WTC11 (cell line): ENCODE data around the gene KRTAP10-3. TPM values are rescaled to one million over a fixed set of nuclear protein-coding genes. Genes with fewer than 3 reads are reported as not detected.

Experiments
- ATAC-seq: fragments of 200-7000 bp; cut with Tn5 transposase; 2 replicates; pipeline ENCODE4 v1.10.0; 2021; ENCODE audit warnings: mild to moderate bottlenecking, moderate library complexity
- CTCF ChIA-PET: fragments of 300-600 bp; sonication (Branson Sonifier 250); formaldehyde crosslinking; loops from one replicate; lab custom pipeline; 2021; ENCODE audit warnings: antibody characterized with exemption; lab: Charles Lee
- POLR2A ChIA-PET: fragments of 350-600 bp; sonication (Branson Sonifier 250); formaldehyde crosslinking; loops from one replicate; lab custom pipeline; 2021; ENCODE audit warnings: antibody characterized with exemption; lab: Charles Lee
- DNase-seq: peaks from one replicate; pipeline ENCODE4 v3.0.0; 2021; ENCODE audit warnings: low spot score
- H3K27ac Mint-ChIP-seq: 2 replicates; pipeline ENCODE4 v1.8.0; 2021; ENCODE audit warnings: mixed read lengths
- H3K27me3 Mint-ChIP-seq: 2 replicates; pipeline ENCODE4 v1.8.0; 2021; ENCODE audit warnings: low read depth, mild to moderate bottlenecking, moderate library complexity, mixed read lengths
- H3K36me3 Mint-ChIP-seq: 2 replicates; pipeline ENCODE4 v1.8.0; 2021; ENCODE audit warnings: mixed read lengths
- H3K4me1 Mint-ChIP-seq: 2 replicates; pipeline ENCODE4 v1.8.0; 2022; ENCODE audit warnings: mixed read lengths
- H3K4me3 Mint-ChIP-seq: 2 replicates; pipeline ENCODE4 v1.8.0; 2021; ENCODE audit warnings: mild to moderate bottlenecking, moderate library complexity, mixed read lengths
- H3K9me3 Mint-ChIP-seq: 2 replicates; pipeline ENCODE4 v1.8.0; 2021; ENCODE audit warnings: mixed read lengths
- ATF1 ChIP-seq: sonication (generic); formaldehyde crosslinking; IDR thresholded peaks from 2 replicates; pipeline ENCODE4 v1.8.1; 2023; ENCODE audit warnings: mild to moderate bottlenecking, moderate library complexity, missing genetic modification reagents
- NFYB ChIP-seq: sonication (generic); formaldehyde crosslinking; conservative IDR thresholded peaks from 2 replicates; pipeline ENCODE4 v1.8.0; 2022; ENCODE audit warnings: low read depth, missing genetic modification reagents
- NR2C2 ChIP-seq: sonication (generic); formaldehyde crosslinking; IDR thresholded peaks from 2 replicates; pipeline ENCODE4 v1.8.0; 2022; ENCODE audit warnings: mild to moderate bottlenecking, missing genetic modification reagents
- NR3C1 ChIP-seq: sonication (generic); formaldehyde crosslinking; conservative IDR thresholded peaks from 2 replicates; pipeline ENCODE4 v1.8.1; 2023; ENCODE audit warnings: low read depth, mild to moderate bottlenecking, missing genetic modification reagents
- RELA ChIP-seq: sonication (generic); formaldehyde crosslinking; IDR thresholded peaks from 2 replicates; pipeline ENCODE4 v1.8.1; 2022; ENCODE audit warnings: missing genetic modification reagents, mild to moderate bottlenecking, borderline replicate concordance
- SMAD3 ChIP-seq: sonication (generic); formaldehyde crosslinking; IDR thresholded peaks from 2 replicates; pipeline ENCODE4 v1.8.0; 2022; ENCODE audit warnings: missing genetic modification reagents, mild to moderate bottlenecking, borderline replicate concordance
- TEAD4 ChIP-seq: sonication (generic); formaldehyde crosslinking; IDR thresholded peaks from 2 replicates; pipeline ENCODE4 v1.8.0; 2022; ENCODE audit warnings: mild to moderate bottlenecking, missing genetic modification reagents
- ZBTB21 ChIP-seq: sonication (generic); formaldehyde crosslinking; IDR thresholded peaks from 2 replicates; pipeline ENCODE4 v1.8.1; 2023; ENCODE audit warnings: mild to moderate bottlenecking, missing genetic modification reagents, borderline replicate concordance
- ZNF317 ChIP-seq: sonication (generic); formaldehyde crosslinking; IDR thresholded peaks from 2 replicates; pipeline ENCODE4 v1.8.1; 2023; ENCODE audit warnings: low read depth, mild to moderate bottlenecking, moderate library complexity, missing genetic modification reagents, borderline replicate concordance
- total RNA-seq: library from RNA; stranded (reverse); gene quantifications from 3 replicates; pipeline ENCODE4 v1.2.3, GENCODE V29; 2021
- TF ChIP-seq, protein P1 (sequence below): sonication (generic); formaldehyde crosslinking; IDR thresholded peaks from 2 replicates; pipeline ENCODE4 v1.8.0; 2023; ENCODE audit warnings: mild to moderate bottlenecking, missing genetic modification reagents
- TF ChIP-seq, protein P2 (sequence below): sonication (generic); formaldehyde crosslinking; IDR thresholded peaks from 2 replicates; pipeline ENCODE4 v1.8.0; 2023; ENCODE audit warnings: missing genetic modification reagents, mild to moderate bottlenecking, borderline replicate concordance
- TF ChIP-seq, protein P3 (sequence below): fragments of 250-450 bp; sonication (Bioruptor Pico); conservative IDR thresholded peaks from 2 replicates; pipeline ENCODE4 v1.9.0; 2021; ENCODE audit warnings: mild to moderate bottlenecking
- TF ChIP-seq, protein P4 (sequence below): sonication (generic); formaldehyde crosslinking; IDR thresholded peaks from 2 replicates; pipeline ENCODE4 v1.8.0; 2022; ENCODE audit warnings: mild to moderate bottlenecking, missing genetic modification reagents
- TF ChIP-seq, protein P5 (sequence below): sonication (generic); formaldehyde crosslinking; IDR thresholded peaks from 2 replicates; pipeline ENCODE4 v1.8.0; 2022; ENCODE audit warnings: mild to moderate bottlenecking, missing genetic modification reagents
- TF ChIP-seq, protein P6 (sequence below): sonication (generic); formaldehyde crosslinking; IDR thresholded peaks from 2 replicates; pipeline ENCODE4 v1.8.1; 2023; ENCODE audit warnings: mild to moderate bottlenecking, missing genetic modification reagents

The KRTAP10-3 gene
- total RNA-seq, 1 experiment from 2014 or later = not detected

DNA sequence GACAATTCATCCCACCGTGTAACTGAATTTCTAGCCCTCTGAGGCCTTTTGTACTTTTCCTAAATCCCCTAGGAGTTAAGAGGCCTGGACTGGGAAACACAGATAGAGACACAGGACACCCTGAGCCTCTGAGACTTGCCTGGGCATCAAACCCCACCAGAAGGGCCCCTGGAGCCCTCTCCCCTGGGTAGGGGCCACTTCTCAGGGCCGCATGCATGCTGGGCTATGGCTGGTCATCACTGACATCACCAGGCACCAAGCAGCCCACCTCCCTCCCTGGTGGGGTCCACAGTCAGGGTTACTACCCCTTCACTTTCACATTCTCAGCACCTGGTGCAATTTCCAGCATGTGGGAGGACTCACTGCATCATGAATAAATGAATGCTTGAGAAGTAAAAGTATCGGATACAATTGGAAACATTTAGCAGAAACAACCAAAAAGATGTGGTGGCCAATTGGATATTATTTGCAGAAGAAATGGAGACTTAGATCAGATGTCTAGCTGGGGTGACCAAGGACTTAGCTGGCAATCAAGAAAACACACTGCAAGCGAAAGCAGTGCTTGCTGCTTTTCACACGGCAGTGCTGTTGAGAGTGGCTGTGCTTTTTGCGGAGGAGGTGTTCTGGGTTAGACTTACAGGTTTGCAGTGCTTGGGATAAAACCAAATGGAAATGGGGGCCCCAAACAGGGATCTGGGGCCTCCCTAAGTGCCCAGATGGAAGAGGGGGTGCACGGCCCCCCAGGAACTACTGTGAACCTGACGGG, 40.9 kb upstream of the KRTAP10-3 start:
- CTCF ChIA-PET = no interaction called here
- DNase-seq (no peak), ATAC-seq (no peak)
- POLR2A ChIA-PET = no interaction called here
- Mint-ChIP-seq H3K36me3 (no peaks in the 10 kb centered on the region; the same call in 1 of the 2 replicates), H3K9me3 (peaks cover 8% of the 10 kb centered on the region), H3K4me1 (peaks cover 38% of the 10 kb centered on the region), H3K4me3 (no peak overlapping the region), H3K27ac (no peak overlapping the region; the same call in 1 of the 2 replicates), H3K27me3 (no peaks in the 10 kb centered on the region; the same call in 1 of the 2 replicates)
- TF ChIP-seq ATF1 (CRISPR knock-in tag) (no peak), ZNF317 (CRISPR knock-in tag) (no peak), ZBTB21 (CRISPR knock-in tag) (no peak), NR3C1 (CRISPR knock-in tag) (no peak), RELA (CRISPR knock-in tag) (no peak), NFYB (CRISPR knock-in tag) (no peak), NR2C2 (CRISPR knock-in tag) (no peak), SMAD3 (CRISPR knock-in tag) (no peak), TEAD4 (CRISPR knock-in tag) (no peak)
- TF ChIP-seq, protein P1, sequence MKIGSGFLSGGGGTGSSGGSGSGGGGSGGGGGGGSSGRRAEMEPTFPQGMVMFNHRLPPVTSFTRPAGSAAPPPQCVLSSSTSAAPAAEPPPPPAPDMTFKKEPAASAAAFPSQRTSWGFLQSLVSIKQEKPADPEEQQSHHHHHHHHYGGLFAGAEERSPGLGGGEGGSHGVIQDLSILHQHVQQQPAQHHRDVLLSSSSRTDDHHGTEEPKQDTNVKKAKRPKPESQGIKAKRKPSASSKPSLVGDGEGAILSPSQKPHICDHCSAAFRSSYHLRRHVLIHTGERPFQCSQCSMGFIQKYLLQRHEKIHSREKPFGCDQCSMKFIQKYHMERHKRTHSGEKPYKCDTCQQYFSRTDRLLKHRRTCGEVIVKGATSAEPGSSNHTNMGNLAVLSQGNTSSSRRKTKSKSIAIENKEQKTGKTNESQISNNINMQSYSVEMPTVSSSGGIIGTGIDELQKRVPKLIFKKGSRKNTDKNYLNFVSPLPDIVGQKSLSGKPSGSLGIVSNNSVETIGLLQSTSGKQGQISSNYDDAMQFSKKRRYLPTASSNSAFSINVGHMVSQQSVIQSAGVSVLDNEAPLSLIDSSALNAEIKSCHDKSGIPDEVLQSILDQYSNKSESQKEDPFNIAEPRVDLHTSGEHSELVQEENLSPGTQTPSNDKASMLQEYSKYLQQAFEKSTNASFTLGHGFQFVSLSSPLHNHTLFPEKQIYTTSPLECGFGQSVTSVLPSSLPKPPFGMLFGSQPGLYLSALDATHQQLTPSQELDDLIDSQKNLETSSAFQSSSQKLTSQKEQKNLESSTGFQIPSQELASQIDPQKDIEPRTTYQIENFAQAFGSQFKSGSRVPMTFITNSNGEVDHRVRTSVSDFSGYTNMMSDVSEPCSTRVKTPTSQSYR (CRISPR knock-in tag) = no peak
- TF ChIP-seq, protein P2, sequence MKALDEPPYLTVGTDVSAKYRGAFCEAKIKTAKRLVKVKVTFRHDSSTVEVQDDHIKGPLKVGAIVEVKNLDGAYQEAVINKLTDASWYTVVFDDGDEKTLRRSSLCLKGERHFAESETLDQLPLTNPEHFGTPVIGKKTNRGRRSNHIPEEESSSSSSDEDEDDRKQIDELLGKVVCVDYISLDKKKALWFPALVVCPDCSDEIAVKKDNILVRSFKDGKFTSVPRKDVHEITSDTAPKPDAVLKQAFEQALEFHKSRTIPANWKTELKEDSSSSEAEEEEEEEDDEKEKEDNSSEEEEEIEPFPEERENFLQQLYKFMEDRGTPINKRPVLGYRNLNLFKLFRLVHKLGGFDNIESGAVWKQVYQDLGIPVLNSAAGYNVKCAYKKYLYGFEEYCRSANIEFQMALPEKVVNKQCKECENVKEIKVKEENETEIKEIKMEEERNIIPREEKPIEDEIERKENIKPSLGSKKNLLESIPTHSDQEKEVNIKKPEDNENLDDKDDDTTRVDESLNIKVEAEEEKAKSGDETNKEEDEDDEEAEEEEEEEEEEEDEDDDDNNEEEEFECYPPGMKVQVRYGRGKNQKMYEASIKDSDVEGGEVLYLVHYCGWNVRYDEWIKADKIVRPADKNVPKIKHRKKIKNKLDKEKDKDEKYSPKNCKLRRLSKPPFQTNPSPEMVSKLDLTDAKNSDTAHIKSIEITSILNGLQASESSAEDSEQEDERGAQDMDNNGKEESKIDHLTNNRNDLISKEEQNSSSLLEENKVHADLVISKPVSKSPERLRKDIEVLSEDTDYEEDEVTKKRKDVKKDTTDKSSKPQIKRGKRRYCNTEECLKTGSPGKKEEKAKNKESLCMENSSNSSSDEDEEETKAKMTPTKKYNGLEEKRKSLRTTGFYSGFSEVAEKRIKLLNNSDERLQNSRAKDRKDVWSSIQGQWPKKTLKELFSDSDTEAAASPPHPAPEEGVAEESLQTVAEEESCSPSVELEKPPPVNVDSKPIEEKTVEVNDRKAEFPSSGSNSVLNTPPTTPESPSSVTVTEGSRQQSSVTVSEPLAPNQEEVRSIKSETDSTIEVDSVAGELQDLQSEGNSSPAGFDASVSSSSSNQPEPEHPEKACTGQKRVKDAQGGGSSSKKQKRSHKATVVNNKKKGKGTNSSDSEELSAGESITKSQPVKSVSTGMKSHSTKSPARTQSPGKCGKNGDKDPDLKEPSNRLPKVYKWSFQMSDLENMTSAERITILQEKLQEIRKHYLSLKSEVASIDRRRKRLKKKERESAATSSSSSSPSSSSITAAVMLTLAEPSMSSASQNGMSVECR (CRISPR knock-in tag) = no peak
- TF ChIP-seq, protein P3, sequence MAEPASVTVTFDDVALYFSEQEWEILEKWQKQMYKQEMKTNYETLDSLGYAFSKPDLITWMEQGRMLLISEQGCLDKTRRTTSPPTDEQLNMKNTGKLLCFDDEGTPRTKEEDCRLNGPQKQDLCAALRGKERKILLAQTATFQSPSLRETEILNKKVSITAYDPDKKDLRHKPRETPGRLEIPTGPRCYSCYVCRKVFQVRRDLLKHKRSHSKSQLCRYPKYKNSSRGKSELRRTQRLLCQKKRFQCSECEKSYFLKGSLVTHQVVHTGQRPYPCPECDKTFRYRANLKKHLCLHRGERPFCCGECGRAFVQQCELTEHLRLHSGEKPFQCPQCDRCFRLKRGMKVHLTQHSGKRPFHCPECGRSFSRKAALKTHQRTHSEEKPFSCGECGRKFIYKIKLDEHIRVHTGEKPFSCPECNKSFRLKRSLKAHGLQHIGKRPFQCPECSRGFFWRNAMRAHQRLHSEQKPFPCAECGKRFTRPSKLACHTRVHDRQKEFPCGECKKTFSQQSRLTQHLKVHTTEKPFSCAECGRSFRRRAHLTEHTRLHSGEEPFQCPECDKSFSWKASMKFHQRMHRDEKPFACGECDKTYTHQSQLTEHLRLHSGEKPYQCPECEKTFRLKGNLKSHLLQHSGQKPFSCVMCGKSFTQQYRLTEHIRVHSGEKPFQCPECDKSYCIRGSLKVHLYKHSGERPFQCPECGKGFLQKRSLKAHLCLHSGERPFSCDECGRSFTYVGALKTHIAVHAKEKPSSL (CRISPR knock-in tag) = no peak
- TF ChIP-seq, protein P4, sequence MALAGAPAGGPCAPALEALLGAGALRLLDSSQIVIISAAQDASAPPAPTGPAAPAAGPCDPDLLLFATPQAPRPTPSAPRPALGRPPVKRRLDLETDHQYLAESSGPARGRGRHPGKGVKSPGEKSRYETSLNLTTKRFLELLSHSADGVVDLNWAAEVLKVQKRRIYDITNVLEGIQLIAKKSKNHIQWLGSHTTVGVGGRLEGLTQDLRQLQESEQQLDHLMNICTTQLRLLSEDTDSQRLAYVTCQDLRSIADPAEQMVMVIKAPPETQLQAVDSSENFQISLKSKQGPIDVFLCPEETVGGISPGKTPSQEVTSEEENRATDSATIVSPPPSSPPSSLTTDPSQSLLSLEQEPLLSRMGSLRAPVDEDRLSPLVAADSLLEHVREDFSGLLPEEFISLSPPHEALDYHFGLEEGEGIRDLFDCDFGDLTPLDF (CRISPR knock-in tag) = no peak
- TF ChIP-seq, protein P5, sequence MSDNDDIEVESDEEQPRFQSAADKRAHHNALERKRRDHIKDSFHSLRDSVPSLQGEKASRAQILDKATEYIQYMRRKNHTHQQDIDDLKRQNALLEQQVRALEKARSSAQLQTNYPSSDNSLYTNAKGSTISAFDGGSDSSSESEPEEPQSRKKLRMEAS (CRISPR knock-in tag) = no peak
- TF ChIP-seq, protein P6, sequence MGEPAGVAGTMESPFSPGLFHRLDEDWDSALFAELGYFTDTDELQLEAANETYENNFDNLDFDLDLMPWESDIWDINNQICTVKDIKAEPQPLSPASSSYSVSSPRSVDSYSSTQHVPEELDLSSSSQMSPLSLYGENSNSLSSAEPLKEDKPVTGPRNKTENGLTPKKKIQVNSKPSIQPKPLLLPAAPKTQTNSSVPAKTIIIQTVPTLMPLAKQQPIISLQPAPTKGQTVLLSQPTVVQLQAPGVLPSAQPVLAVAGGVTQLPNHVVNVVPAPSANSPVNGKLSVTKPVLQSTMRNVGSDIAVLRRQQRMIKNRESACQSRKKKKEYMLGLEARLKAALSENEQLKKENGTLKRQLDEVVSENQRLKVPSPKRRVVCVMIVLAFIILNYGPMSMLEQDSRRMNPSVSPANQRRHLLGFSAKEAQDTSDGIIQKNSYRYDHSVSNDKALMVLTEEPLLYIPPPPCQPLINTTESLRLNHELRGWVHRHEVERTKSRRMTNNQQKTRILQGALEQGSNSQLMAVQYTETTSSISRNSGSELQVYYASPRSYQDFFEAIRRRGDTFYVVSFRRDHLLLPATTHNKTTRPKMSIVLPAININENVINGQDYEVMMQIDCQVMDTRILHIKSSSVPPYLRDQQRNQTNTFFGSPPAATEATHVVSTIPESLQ (CRISPR knock-in tag) = no peak
- TF ChIP-seq, all 79 proteins: peak for 0
